Vagina (tissue), 2 donors: ENCODE results near the gene TIGD3. TPM values are rescaled to one million over a fixed set of nuclear protein-coding genes. Genes with fewer than 3 reads are reported as not detected.

Experiments used
- DNase-seq, 2 donors: peaks; one replicate each; pipeline ENCODE4 v3.0.0-alpha.2; 2017; ENCODE audit errors: extremely low spot score in 2 of 2
- H3K27ac ChIP-seq: fragments of 200-600 bp; sonication (generic); one replicate; pipeline ENCODE4 v1.5.1; 2019
- H3K27me3 ChIP-seq: fragments of 200-600 bp; sonication (generic); one replicate; pipeline ENCODE4 v1.5.1; 2019
- H3K36me3 ChIP-seq, 2 donors: fragments of 200-600 bp; sonication (generic); one replicate each; pipeline ENCODE4 v1.5.1; 2017 to 2019
- H3K4me1 ChIP-seq: fragments of 200-600 bp; sonication (generic); one replicate; pipeline ENCODE4 v1.5.1; 2019
- H3K4me3 ChIP-seq, 2 donors: fragments of 200-600 bp; sonication (generic); 1 replicate in 1 of 2; 2 replicates in 1 of 2; pipeline ENCODE4 v1.5.1; 2016 to 2019
- H3K9me3 ChIP-seq: fragments of 200-600 bp; sonication (generic); one replicate; pipeline ENCODE4 v1.5.1; 2019
- CTCF ChIP-seq, 3 experiments: fragments of 450-650 bp in 2 of 3; fragments of 200-600 bp in 1 of 3; sonication (generic) in 1 of 3; IDR thresholded peaks; one replicate each; pipeline ENCODE4 v1.5.1; 2017 to 2019; ENCODE audit warnings: antibody characterized with exemption in 3 of 3, mild to moderate bottlenecking in 2 of 3, moderate library complexity in 2 of 3
- POLR2A ChIP-seq, 2 donors: fragments of 450-650 bp; IDR thresholded peaks; one replicate each; pipeline ENCODE4 v1.6.1; 2017; ENCODE audit warnings: antibody characterized with exemption in 2 of 2, mild to moderate bottlenecking in 2 of 2, moderate library complexity in 2 of 2
- POLR2AphosphoS5 ChIP-seq, 2 donors: sonication (generic); formaldehyde crosslinking; IDR thresholded peaks; one replicate each; pipeline ENCODE4 v1.9.0; 2017; ENCODE audit warnings: antibody characterized with exemption in 2 of 2, mild to moderate bottlenecking in 2 of 2, low read depth in 1 of 2; ENCODE audit not compliant: insufficient read depth in 1 of 2
- intact Hi-C: fragments of 100-400 bp; cut with DNase I; formaldehyde crosslinking; loops from one replicate; pipeline ENCODE4 v1.15.1; 2023
- total RNA-seq: library from RNA; depleted of rRNA; stranded (reverse); fragments of >200 nt; gene quantifications from one replicate; pipeline ENCODE4 v1.2.3, GENCODE V29; 2016

TIGD3 gene
- total RNA-seq, 1 donor from 2014 or later, result not detected

DNA sequence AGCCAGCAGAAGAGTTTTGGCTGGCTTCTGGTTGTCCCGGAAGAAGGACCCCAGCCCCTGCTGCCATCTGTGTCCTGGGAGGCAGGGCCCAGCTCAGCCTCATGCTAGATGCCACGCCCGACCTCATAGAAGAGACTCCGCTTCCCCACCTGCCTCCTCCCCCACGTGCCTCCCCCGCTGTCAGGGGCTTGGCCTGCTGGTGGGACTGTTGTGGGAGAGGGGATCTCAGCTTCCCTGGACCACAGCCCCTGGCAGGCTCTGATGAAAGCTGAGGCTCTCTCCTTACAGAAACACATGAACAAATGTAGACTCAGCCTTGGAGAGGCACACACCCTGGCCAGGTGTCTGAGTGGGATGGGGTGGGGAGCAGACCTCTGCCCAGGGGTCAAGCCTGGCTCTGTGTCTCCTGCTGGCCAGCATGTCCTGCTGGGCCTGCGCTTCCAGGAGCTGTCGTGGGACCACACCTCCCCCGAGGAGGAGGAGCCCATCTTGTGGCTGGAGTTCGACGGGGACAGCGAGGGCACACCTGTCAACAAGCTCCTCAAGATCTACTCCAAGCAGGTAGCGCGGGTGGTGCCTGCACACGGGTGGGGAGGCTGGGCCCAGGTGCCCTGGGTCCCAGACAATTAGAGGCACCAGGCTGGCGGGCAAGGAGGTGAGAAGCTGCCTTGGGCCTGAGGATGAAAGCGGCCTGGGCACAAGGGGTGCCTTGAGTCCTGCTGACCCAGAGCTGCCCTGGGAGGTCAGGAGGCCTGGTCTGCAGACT lies 45.9 kb downstream of the TIGD3 start:
- intact Hi-C loops, result no loop called here
- Histone ChIP-seq H3K27ac (no peak overlapping the region), H3K4me3 (no peak overlapping the region)

GRCh38 chr11:65401073-65401802 lies 46.7 kb downstream of the TIGD3 start:
- no peaks in the 10 kb centered on the region for H3K27me3 ChIP-seq
- no peak overlapping the region for H3K27ac ChIP-seq
- intact Hi-C loops, result no loop called here
- no peak overlapping the region for H3K4me3 ChIP-seq
- H3K4me1 ChIP-seq, result no peaks in the 10 kb centered on the region
- H3K36me3 ChIP-seq, result peaks cover 0 to 82% of the 10 kb centered on the region in 2 donors
- H3K9me3 ChIP-seq, result no peaks in the 10 kb centered on the region
- TF ChIP-seq POLR2AphosphoS5 (IDR thresholded peaks at IDR 0.05; ENCODE audit: insufficient read depth in 1 of 2, low read depth in 1 of 2) (no peak), CTCF (IDR thresholded peaks at IDR 0.05) (no peak), POLR2A (IDR thresholded peaks at IDR 0.05) (no peak)
- no peak for DNase-seq

More for the DNA sequence above, 45.9 kb downstream of the TIGD3 start:
- Histone ChIP-seq H3K36me3 (peaks cover 0 to 81% of the 10 kb centered on the region in 2 donors), H3K27me3 (no peaks in the 10 kb centered on the region), H3K9me3 (no peaks in the 10 kb centered on the region), H3K4me1 (no peaks in the 10 kb centered on the region)
- DNase-seq, result no peak
- TF ChIP-seq POLR2A (IDR thresholded peaks at IDR 0.05) (no peak), POLR2AphosphoS5 (IDR thresholded peaks at IDR 0.05; ENCODE audit: insufficient read depth in 1 of 2, low read depth in 1 of 2) (no peak), CTCF (IDR thresholded peaks at IDR 0.05) (no peak)

DNA sequence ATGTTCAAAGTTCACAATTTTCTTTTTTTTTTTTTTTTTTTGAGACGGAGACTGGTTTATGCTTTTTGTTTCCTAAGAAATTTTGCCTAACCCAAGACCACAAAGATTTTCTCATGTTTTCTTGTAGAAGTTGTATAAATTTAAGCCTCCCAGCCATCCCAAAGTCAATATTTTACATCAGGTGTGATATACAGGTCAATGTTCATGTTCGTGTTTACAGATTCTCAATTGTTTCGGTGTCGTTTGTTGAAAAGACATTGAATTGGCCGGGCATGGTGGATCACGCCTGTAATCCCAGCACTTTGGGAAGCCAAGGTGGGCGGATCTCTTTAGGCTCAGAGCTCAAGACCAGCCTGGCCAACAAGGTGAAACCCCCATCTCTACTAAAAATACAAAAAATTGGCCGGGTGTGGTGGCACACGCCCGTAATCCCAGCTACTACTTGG lies 47.3 kb downstream of the TIGD3 start:
- no peaks in the 10 kb centered on the region for H3K4me1 ChIP-seq
- no peaks in the 10 kb centered on the region for H3K9me3 ChIP-seq
- no peak overlapping the region for H3K27ac ChIP-seq
- no peak for TF ChIP-seq POLR2A (IDR thresholded peaks at IDR 0.05)
- no peak for TF ChIP-seq CTCF (IDR thresholded peaks at IDR 0.05)
- TF ChIP-seq POLR2AphosphoS5 (IDR thresholded peaks at IDR 0.05; ENCODE audit: insufficient read depth in 1 of 2, low read depth in 1 of 2), result no peak
- H3K36me3 ChIP-seq, result peaks cover 0 to 77% of the 10 kb centered on the region in 2 donors
- intact Hi-C loops, result no loop called here
- H3K4me3 ChIP-seq, result no peak overlapping the region
- no peak for DNase-seq
- no peaks in the 10 kb centered on the region for H3K27me3 ChIP-seq

DNA sequence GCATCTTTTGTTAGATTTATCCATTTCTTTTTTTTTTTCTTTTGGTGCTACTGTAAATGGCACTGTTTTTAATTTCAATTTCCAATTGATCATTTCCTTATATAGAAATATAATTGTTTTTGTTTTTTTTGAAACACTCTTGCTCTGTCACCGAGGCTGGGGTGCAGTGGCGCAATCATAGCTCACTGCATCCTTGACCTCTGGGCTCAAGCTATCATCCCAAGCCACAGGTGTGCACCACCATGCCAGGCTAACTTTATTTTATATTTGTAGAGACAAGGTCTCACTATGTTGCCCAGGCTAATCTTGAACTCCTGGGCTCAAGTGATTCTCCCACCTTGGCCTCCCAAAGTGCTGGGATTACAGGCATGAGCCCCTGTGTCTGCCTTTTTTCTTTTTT lies 48.2 kb downstream of the TIGD3 start:
- no peak for DNase-seq
- Histone ChIP-seq H3K9me3 (no peaks in the 10 kb centered on the region), H3K4me3 (no peak overlapping the region), H3K4me1 (no peaks in the 10 kb centered on the region), H3K36me3 (peaks cover 0 to 78% of the 10 kb centered on the region in 2 donors), H3K27ac (no peak overlapping the region), H3K27me3 (no peaks in the 10 kb centered on the region)
- TF ChIP-seq POLR2AphosphoS5 (IDR thresholded peaks at IDR 0.05; ENCODE audit: insufficient read depth in 1 of 2, low read depth in 1 of 2) (no peak), CTCF (IDR thresholded peaks at IDR 0.05) (no peak), POLR2A (IDR thresholded peaks at IDR 0.05) (no peak)
- intact Hi-C loops, result no loop called here
